HepG2 (cell line): ENCODE results near the gene SLC2A2. TPM values are rescaled to one million over a fixed set of nuclear protein-coding genes. Genes with fewer than 3 reads are reported as not detected.
A peak's percentile ranks its signal among the peaks of the same experiment; 100 is the strongest.

Experiments
- ATF7-NPFF ChIP-seq: sonication (generic); formaldehyde crosslinking; IDR thresholded peaks from 2 replicates; pipeline ENCODE4 v1.8.1; 2023; ENCODE audit warnings: mild to moderate bottlenecking, low read depth, missing genetic modification reagents, moderate library complexity
- CHD2 ChIP-seq: IDR thresholded peaks from 2 replicates; pipeline ENCODE4 v1.6.1; 2011; ENCODE audit warnings: low read depth, low read length, improper control_type of control experiment
- FOSL2 ChIP-seq: sonication (generic); formaldehyde crosslinking; IDR thresholded peaks from 2 replicates; pipeline ENCODE4 v1.4.0; 2020; ENCODE audit warnings: missing genetic modification reagents
- HDAC6 ChIP-seq: fragments of 200-600 bp; sonication (generic); IDR thresholded peaks from 2 replicates; pipeline ENCODE4 v1.7.0; 2017; ENCODE audit warnings: mild to moderate bottlenecking, antibody characterized with exemption, low read length, low read depth
- HOXA3 ChIP-seq: sonication (generic); formaldehyde crosslinking; IDR thresholded peaks from 2 replicates; pipeline ENCODE4 v1.5.0; 2020; ENCODE audit warnings: missing genetic modification reagents
- MLLT10 ChIP-seq: sonication (generic); formaldehyde crosslinking; IDR thresholded peaks from 2 replicates; pipeline ENCODE4 v1.4.0; 2020; ENCODE audit warnings: missing genetic modification reagents
- MTF2 ChIP-seq: sonication (generic); formaldehyde crosslinking; IDR thresholded peaks from 2 replicates; pipeline ENCODE4 v1.5.0; 2020; ENCODE audit warnings: missing genetic modification reagents, borderline replicate concordance
- NFE2L2 ChIP-seq: fragments of 150-350 bp; IDR thresholded peaks from 2 replicates; pipeline ENCODE4 v1.6.1; 2014; ENCODE audit warnings: low read length
- SMARCC2 ChIP-seq: fragments of 450-650 bp; IDR thresholded peaks from 2 replicates; pipeline ENCODE4 v1.6.1; 2017; ENCODE audit warnings: antibody characterized with exemption, mild to moderate bottlenecking
- TAF15 ChIP-seq: fragments of 200-400 bp; formaldehyde crosslinking; IDR thresholded peaks from one replicate; pipeline ENCODE4 v1.6.1; 2018; ENCODE audit warnings: mild to moderate bottlenecking, low read depth, low read length; ENCODE audit not compliant: poor library complexity, severe bottlenecking
- TBX3 ChIP-seq: fragments of 450-650 bp; IDR thresholded peaks from 2 replicates; pipeline ENCODE4 v1.6.1; 2017; ENCODE audit warnings: antibody characterized with exemption, mild to moderate bottlenecking, inconsistent platforms, borderline replicate concordance
- TRIM24 ChIP-seq: sonication (generic); formaldehyde crosslinking; IDR thresholded peaks from 2 replicates; pipeline ENCODE4 v1.8.0; 2022; ENCODE audit warnings: mild to moderate bottlenecking, missing genetic modification reagents
- U2AF2 ChIP-seq: fragments of 200-400 bp; formaldehyde crosslinking; IDR thresholded peaks from 2 replicates; pipeline ENCODE4 v1.6.1; 2017; ENCODE audit warnings: low read depth, mild to moderate bottlenecking, low read length
- ZFYVE20 ChIP-seq: sonication (generic); formaldehyde crosslinking; IDR thresholded peaks from 2 replicates; pipeline ENCODE4 v1.8.0; 2023; ENCODE audit warnings: low read depth, mild to moderate bottlenecking, moderate library complexity, missing genetic modification reagents, borderline replicate concordance
- ZNF20 ChIP-seq: sonication (generic); formaldehyde crosslinking; IDR thresholded peaks from 2 replicates; pipeline ENCODE4 v1.4.0; 2020; ENCODE audit warnings: mild to moderate bottlenecking, moderate library complexity, missing genetic modification reagents
- ZNF225 ChIP-seq: sonication (generic); formaldehyde crosslinking; IDR thresholded peaks from 2 replicates; pipeline ENCODE4 v1.4.0; 2020; ENCODE audit warnings: mild to moderate bottlenecking, missing genetic modification reagents
- ZNF598 ChIP-seq: sonication (generic); formaldehyde crosslinking; IDR thresholded peaks from 2 replicates; pipeline ENCODE4 v1.5.1; 2020; ENCODE audit warnings: mild to moderate bottlenecking, missing genetic modification reagents, borderline replicate concordance
- ZNF607 ChIP-seq: sonication (generic); formaldehyde crosslinking; IDR thresholded peaks from 2 replicates; pipeline ENCODE4 v1.5.1; 2020; ENCODE audit warnings: missing genetic modification reagents, mild to moderate bottlenecking, borderline replicate concordance
- ZNF746 ChIP-seq: sonication (generic); formaldehyde crosslinking; IDR thresholded peaks from 2 replicates; pipeline ENCODE4 v1.8.0; 2022; ENCODE audit warnings: mild to moderate bottlenecking, missing genetic modification reagents
- ZNF772 ChIP-seq: sonication (generic); formaldehyde crosslinking; IDR thresholded peaks from 2 replicates; pipeline ENCODE4 v1.5.0; 2020; ENCODE audit warnings: mild to moderate bottlenecking, missing genetic modification reagents
- polyA plus RNA-seq, 8 experiments: library from polyadenylated mRNA; depleted of rRNA in 3 of 8; stranded (reverse) in 7 of 8; unstranded in 1 of 8; fragments of >200 nt; fragmentation: Illumina TruSeq in 4 of 8; extraction: Trizol in 4 of 8; gene quantifications; 2 replicates each; pipeline versions ENCODE4 v1.2.1 to v1.2.3, GENCODE V29; 2011 to 2016; ENCODE audit warnings: low read depth in 4 of 8, missing spikeins in 1 of 8, mixed read lengths in 1 of 8; ENCODE audit not compliant: insufficient read depth in 1 of 8
- total RNA-seq, 5 experiments: library from RNA; depleted of rRNA; stranded (reverse); fragments of >200 nt; fragmentation: Illumina TruSeq; extraction: Trizol; gene quantifications; 2 replicates each; pipeline ENCODE4 v1.2.3, GENCODE V29; 2016; ENCODE audit warnings: low read depth in 1 of 5
- TF ChIP-seq, protein P1 (sequence below): sonication (generic); formaldehyde crosslinking; IDR thresholded peaks from 2 replicates; pipeline ENCODE4 v1.4.0; 2020; ENCODE audit warnings: missing genetic modification reagents, borderline replicate concordance
- TF ChIP-seq, protein P2 (sequence below): IDR thresholded peaks from 2 replicates; pipeline ENCODE4 v1.6.1; 2012; ENCODE audit warnings: low read depth, low read length, improper control_type of control experiment
- TF ChIP-seq, protein P3 (sequence below): sonication (generic); formaldehyde crosslinking; IDR thresholded peaks from 2 replicates; pipeline ENCODE4 v1.4.0; 2020; ENCODE audit warnings: mild to moderate bottlenecking, missing genetic modification reagents

Gene SLC2A2
- total and polyA plus RNA-seq, 2 of the 13 experiments (the other 11 are each of a cell fraction or from before 2014, with no cell fraction given) = 19.5 to 23.2 TPM

DNA sequence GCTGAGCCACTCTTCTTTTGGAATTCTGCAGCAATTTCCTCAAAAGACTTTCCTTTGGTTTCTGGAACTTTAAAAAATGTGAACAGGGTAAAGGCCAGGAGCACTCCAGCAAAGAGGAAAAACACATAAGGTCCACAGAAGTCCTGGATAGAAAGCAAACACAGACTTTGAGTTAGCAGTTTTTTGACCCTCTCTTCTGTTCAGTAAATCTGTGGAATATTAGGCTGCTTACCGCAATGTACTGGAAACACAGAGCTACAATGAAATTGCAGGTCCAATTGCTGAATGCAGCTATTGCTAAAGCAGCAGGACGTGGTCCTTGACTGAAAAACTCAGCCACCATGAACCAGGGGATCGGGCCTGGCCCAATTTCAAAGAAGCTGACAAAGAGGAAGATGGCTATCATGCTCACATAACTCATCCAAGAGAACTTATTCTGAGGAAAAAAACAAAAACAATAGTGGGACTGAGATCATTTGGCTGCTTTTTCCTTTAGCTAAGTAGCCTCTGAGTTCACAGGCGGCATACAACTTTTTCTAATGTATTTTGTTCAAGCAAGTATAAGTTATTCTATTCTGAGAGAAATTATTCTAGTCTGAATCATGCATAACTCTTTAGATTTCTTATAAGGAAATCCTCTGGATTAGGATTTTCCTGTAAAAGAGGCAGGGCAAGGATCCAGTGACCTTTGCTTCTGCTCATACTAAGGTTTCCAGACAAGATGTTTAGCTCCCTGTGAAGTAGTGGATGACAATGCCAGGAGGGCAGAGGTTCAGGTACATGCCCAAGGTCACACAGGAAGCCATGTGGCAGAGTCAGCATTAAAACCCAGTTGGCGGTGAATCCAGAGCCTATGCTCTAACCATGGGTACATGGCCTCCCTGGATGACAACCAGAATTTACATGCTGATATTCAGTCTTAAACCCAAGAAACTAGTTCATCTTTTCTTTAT lies 28.3 kb downstream of the SLC2A2 start (continued):
- TF ChIP-seq, protein P1, sequence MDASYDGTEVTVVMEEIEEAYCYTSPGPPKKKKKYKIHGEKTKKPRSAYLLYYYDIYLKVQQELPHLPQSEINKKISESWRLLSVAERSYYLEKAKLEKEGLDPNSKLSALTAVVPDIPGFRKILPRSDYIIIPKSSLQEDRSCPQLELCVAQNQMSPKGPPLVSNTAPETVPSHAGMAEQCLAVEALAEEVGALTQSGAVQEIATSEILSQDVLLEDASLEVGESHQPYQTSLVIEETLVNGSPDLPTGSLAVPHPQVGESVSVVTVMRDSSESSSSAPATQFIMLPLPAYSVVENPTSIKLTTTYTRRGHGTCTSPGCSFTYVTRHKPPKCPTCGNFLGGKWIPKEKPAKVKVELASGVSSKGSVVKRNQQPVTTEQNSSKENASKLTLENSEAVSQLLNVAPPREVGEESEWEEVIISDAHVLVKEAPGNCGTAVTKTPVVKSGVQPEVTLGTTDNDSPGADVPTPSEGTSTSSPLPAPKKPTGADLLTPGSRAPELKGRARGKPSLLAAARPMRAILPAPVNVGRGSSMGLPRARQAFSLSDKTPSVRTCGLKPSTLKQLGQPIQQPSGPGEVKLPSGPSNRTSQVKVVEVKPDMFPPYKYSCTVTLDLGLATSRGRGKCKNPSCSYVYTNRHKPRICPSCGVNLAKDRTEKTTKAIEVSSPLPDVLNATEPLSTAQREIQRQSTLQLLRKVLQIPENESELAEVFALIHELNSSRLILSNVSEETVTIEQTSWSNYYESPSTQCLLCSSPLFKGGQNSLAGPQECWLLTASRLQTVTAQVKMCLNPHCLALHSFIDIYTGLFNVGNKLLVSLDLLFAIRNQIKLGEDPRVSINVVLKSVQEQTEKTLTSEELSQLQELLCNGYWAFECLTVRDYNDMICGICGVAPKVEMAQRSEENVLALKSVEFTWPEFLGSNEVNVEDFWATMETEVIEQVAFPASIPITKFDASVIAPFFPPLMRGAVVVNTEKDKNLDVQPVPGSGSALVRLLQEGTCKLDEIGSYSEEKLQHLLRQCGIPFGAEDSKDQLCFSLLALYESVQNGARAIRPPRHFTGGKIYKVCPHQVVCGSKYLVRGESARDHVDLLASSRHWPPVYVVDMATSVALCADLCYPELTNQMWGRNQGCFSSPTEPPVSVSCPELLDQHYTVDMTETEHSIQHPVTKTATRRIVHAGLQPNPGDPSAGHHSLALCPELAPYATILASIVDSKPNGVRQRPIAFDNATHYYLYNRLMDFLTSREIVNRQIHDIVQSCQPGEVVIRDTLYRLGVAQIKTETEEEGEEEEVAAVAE = 0 out of 2 replicates have a peak, but pooled peaks have one; percentile 48
- TF ChIP-seq MLLT10 (CRISPR knock-in tag) (no peak), MTF2 (CRISPR knock-in tag) (no peak), ZNF772 (CRISPR knock-in tag) (no peak), SMARCC2 (no peak), ZNF225 (CRISPR knock-in tag) (no peak), TBX3 (no peak), HDAC6 (no peak), ZNF598 (CRISPR knock-in tag) (no peak), ZNF746 (no peak; the same call in 1 of the 2 replicates), ATF7-NPFF (CRISPR knock-in tag) (no peak), ZNF20 (CRISPR knock-in tag) (no peak), ZNF607 (no peak), TAF15 (no peak), ZFYVE20 (CRISPR knock-in tag) (no peak), FOSL2 (CRISPR knock-in tag) (peak; percentile 56), U2AF2 (no peak), NFE2L2 (no peak), HOXA3 (CRISPR knock-in tag) (peak; percentile 46; the same call in 1 of the 2 replicates), TRIM24 (CRISPR knock-in tag) (no peak), CHD2 (no peak)
- TF ChIP-seq, protein P2, sequence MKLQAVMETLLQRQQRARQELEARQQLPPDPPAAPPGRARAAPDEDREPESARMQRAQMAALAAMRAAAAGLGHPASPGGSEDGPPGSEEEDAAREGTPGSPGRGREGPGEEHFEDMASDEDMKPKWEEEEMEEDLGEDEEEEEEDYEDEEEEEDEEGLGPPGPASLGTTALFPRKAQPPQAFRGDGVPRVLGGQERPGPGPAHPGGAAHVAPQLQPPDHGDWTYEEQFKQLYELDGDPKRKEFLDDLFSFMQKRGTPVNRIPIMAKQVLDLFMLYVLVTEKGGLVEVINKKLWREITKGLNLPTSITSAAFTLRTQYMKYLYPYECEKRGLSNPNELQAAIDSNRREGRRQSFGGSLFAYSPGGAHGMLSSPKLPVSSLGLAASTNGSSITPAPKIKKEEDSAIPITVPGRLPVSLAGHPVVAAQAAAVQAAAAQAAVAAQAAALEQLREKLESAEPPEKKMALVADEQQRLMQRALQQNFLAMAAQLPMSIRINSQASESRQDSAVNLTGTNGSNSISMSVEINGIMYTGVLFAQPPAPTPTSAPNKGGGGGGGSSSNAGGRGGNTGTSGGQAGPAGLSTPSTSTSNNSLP = no peak
- TF ChIP-seq, protein P3, sequence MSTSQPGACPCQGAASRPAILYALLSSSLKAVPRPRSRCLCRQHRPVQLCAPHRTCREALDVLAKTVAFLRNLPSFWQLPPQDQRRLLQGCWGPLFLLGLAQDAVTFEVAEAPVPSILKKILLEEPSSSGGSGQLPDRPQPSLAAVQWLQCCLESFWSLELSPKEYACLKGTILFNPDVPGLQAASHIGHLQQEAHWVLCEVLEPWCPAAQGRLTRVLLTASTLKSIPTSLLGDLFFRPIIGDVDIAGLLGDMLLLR (CRISPR knock-in tag) = no peak
